NCI-H526 (cell line): ENCODE data around the gene RAB14.
"Not testable (repeated sequence)": the region's sequence is repeated elsewhere in the genome, so short reads cannot be mapped to it uniquely, and the experiment has no call there.

ENCODE experiments used
- DNase-seq, 2 experiments: peaks; one replicate each; lab custom pipeline; 2025; lab: John Stamatoyannopoulos, UW

The RAB14 gene

DNA sequence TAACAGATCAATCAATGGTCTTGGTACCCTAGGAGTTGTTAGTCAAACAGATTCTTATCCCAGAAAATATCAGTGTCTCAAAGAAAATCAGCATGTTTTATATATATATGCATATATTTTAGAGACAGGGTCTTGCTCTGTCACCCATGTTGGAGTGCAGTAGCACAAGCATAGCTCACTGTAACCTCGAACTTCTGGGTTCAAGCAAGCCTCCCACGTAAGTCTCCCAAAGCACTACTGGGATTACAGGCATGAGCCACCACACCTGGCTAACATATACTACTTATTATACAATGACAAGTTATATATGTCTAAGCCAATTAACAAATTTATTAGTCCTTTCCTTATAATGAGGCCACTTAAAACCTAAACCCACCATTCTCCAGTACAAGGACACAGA is 10.4 kb downstream of the RAB14 start:
- DNase-seq, result no peak

- DNase-seq, result no peak
Measured at GRCh38 chr9:121189660-121190059, 12.0 kb downstream of the RAB14 start.

DNA sequence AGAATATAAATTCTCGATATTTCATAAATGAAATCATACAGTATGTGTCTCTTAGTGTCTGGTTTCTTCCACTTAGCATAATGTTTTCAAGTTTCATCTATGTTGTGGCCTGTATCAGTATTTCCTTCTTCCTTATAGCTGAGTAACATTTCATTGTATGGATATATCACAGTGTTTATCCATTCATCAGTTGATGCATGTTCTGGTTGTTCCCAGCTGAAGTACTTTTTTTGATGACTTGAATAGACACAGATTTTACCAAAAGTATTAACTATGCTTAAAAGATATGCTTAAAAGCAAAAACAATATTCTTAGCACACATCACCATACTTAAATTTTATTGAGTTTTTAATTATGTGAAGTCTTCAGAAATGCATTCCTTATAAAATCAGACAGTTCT is 12.7 kb downstream of the RAB14 start:
- DNase-seq, result no peak

DNA sequence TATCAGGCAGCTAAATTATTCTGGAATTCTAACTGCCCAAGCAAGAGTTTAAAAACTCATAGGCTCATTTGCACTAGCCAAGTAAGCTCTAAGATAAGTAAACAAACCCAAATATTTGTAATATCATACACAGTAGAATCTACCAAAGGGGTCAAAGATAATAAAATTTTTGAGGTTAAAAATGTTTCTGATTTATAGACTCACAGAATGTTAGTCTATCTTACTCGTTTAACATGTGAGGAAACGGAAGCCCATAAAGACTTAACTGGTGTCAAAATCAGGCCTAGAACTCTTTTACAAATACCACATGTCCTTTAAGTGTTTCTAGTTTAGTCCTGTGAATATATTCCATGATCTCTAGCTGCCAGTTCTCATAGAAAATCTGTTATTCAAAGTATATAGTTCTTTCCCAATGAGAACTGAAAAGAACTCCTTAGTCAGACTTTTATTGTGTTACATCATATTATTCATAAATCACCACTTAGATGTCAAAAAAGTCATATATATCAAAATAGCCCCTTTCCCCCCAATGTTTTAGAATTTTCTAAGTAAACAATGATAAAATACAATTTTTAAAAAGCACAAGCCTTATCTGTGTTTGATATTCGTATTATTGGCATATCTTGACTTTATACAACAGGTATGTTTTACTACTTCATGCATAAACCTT is 13.9 kb downstream of the RAB14 start:
- DNase-seq, result no peak

DNA sequence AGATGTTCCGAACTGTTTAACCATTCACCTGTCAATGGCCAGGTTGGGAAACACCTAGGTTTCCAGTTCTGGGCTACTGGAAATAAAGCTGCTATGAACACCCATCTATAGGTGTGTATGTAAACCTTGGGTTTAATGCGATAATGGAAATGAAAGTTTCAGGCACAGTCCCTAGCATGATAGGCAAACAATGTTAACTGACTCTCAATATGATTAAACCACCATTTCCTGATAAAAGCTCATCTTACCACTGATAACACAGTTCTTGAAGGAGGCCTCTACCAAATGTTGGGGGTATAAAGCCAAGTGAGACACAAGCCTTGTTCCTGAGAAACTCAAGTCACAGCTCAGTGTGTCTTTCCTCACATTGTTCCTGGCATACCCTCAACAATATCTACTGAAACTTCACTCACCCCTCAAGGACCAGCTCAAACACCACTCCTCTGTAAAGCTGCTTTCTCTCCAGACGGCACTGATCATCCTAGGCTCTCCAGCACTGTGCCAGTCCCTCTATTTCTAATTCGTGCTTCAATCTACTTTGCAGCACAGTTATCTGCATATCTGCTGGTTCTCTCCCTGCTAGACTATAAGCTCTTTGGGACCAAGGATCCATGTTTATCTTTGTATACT is 15.8 kb downstream of the RAB14 start:
- DNase-seq, result no peak

- no peak for DNase-seq
Measured at GRCh38 chr9:121185178-121185745, 16.4 kb downstream of the RAB14 start.

- no peak for DNase-seq
Measured at GRCh38 chr9:121184463-121184862, 17.2 kb downstream of the RAB14 start.

DNA sequence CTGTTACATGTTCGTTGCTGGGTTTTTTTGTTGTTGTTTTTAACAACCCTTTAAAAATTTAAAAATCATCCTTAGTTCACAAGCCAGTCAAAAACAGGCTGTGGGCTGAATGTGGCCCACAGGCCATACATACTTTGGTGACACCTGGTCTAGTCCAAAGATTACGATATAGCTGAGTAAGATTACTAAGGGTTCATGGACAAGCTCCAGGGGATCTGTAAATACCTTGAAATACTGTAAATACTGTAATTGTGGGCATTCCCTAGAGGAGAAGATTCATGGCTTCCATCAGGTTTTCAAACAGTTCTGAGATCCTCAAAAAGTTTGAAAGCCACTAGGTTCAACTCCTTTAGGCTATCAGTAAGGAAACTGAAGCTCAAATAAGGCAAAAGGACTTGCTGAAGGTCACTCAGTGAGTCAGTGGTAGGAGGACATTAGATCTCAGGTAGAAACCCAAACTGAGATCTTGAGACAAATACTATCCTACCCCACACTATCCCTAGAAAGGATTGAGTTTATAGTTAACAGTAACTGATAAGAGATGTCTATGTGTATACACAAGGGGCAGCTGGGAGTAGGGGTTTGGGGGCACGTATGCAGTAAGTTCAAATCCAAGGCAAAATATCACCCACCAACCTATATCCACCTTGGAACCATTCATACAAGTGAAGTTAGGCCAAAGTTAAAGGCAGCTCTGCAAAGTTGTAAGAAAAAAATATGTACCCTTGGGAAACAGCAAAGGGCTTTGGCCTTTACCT is 17.8 kb downstream of the RAB14 start:
- DNase-seq, result no peak

DNA sequence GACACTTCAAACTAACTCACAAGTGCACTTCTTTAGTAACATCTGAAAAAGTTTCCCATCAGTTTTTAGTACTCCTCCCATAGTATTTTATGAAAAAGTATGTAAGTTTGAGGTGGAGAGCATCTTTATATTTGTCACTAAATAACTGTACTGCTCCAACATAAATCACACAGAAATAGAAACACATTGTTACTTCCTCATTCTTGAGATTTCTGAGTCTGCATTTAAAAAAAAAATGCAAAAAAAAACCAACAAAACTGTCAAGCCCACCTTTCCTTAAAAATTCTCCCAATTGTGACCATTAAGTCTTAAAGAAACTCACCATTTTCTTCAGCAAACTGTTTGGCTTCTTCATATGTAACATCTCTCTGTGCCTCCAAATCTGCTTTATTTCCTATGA is 18.7 kb downstream of the RAB14 start:
- DNase-seq, result no peak

DNA sequence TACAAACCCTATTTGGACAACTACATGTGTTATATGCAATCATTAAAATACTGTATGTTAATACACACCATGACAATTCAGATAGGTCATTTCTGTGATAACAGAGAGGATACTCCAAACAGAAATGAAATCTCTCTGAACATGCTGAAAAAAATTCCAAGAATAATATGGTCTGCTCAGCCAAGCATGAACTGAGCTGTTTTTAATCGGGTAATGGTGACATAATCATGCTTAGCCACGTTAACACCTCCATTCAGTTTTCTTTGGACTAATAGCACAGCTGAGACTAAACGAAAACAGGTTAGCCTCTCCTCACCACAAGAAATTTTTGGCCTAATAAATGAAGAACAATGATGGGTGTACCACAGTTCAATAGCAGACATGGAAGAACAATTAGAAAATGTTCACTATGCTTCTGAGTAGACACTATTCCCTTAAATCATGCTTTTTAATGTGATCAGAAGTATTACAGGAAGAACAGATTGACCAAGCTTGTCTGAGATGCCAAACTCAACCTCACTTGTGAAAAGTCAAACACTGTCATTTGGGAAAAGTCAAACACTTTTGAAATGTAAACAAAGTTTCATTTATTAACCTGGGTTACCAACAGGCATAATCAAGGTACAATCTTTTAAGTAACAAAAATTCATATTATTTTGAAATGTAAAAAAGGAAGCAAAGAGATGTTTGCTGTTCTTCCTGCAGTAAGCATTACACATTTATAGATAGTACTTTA is 19.4 kb downstream of the RAB14 start:
- DNase-seq, result no peak

- DNase-seq, result no peak
Measured at GRCh38 chr9:121179930-121180681, 21.6 kb downstream of the RAB14 start.

GRCh38 chr9:121179373-121179721 is 22.3 kb downstream of the RAB14 start:
- not testable (repeated sequence) for DNase-seq

GRCh38 chr9:121178676-121179372 is 22.8 kb downstream of the RAB14 start:
- no peak for DNase-seq

DNA sequence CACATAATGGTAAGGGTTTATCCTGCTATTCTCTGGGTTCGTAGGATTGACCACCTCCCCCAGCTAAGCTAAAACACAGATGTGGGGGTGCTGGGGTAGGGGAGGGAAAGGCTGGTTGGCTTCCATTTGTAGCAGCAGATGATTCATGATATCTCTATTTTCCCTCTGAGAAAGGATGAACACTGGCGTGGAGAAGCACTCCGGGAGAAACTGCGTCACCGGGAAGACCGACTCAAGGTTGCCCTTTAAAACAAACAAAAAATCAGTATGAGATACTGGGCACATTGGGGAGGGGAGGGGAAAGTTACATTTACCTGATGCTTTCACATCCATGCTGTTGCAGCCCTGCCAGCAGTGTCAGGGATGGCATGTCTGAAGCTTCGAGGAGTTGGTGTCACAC is 28.2 kb downstream of the RAB14 start:
- no peak for DNase-seq

DNA sequence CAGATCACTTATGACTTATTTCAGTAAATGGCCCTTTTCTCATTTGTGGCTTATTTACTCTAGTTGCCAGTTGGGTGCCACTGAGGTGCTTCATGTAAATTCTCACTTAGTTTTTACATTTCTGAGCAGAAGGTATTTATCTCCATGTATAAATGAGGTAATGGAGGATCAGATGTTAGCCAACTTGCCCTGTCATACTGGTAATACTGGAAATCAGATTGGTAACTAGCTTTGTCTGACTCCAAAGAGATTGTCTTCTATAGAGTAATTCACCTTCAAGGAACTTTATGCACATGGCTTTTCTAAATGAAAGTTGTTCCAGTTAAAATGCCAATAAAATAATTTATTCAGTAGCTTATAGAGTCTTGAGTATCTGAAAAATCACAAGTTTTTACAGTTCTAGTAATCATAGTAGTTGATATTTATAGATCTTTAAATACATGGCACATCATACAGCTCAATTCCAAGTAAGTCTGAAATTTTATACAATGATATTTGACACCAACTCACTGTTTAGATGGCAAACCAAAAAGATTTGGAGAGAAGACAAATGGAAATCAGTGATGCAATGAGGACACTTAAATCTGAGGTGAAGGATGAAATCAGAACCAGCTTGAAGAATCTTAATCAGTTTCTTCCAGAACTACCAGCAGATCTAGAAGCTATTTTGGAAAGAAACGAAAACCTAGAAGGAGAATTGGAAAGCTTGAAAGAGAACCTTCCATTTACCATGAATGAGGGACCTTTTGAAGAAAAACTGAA is 28.8 kb downstream of the RAB14 start:
- DNase-seq, result no peak

- DNase-seq, result no peak
Measured at GRCh38 chr9:121171236-121171635, 30.4 kb downstream of the RAB14 start.

DNA sequence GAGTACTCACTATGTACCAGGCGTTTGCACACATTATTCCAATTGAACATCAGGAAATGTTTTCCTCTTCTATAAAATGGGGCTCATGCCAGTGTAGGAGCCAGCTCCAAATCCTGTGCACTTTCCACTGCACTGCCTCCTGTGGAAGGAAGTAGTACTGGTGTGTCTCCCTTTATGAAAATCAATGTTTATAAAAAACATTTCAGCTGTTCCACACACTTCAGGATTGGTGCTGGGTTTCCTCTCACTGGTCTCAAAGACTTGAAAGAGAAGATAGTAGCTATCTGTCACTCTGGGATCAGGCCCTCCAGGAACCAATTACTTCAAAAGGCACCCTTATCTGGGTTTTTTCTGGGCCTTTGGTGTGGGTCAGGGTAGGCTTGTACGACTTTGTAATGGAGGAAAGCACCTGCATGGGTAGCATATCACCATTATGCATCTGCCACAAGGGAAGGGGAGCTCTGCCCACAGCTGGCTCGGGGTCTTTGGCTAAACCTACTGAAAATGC is 32.5 kb downstream of the RAB14 start:
- DNase-seq, result no peak

GRCh38 chr9:121168052-121168451 is 33.6 kb downstream of the RAB14 start:
- no peak for DNase-seq

- no peak for DNase-seq
Measured at GRCh38 chr9:121160025-121160424, 41.6 kb downstream of the RAB14 start.

GRCh38 chr9:121157939-121158338 is 43.7 kb downstream of the RAB14 start:
- DNase-seq, result no peak
